HCEC 1CT (cell line): ENCODE measurements around the gene GARNL3.

Experiments used
- DNase-seq: peaks from one replicate; pipeline ENCODE4 v3.0.0-alpha.2; 2017

The GARNL3 gene

GRCh38 chr9:127241354-127241753, 23.2 kb upstream of the GARNL3 start:
- DNase-seq: no peak

- DNase-seq: peak; percentile 94
These were observed 19.7 kb upstream of the GARNL3 start for GRCh38 chr9:127244609-127245601.

GRCh38 chr9:127245637-127246164, 18.9 kb upstream of the GARNL3 start:
- no peak for DNase-seq

GRCh38 chr9:127248241-127248640, 16.3 kb upstream of the GARNL3 start:
- DNase-seq: no peak

- DNase-seq: no peak
These were observed 14.7 kb upstream of the GARNL3 start for GRCh38 chr9:127249877-127250276.

GRCh38 chr9:127250896-127251391, 13.6 kb upstream of the GARNL3 start:
- no peak for DNase-seq

- DNase-seq: peak; percentile 37
These were observed 11.9 kb upstream of the GARNL3 start for GRCh38 chr9:127252410-127253318.

GRCh38 chr9:127253446-127253845, 11.1 kb upstream of the GARNL3 start:
- DNase-seq: no peak

- no peak for DNase-seq
These were observed 8.9 kb upstream of the GARNL3 start for GRCh38 chr9:127255692-127256091.

GRCh38 chr9:127256324-127256723, 8.2 kb upstream of the GARNL3 start:
- no peak for DNase-seq

GRCh38 chr9:127258606-127259471, 5.7 kb upstream of the GARNL3 start:
- DNase-seq: no peak

GRCh38 chr9:127262602-127263001, 2.0 kb upstream of the GARNL3 start:
- DNase-seq: no peak

GRCh38 chr9:127263237-127263636, 1.3 kb upstream of the GARNL3 start:
- no peak for DNase-seq

- no peak for DNase-seq
These were observed 910 bp upstream of the GARNL3 start for GRCh38 chr9:127263664-127264063.

- no peak for DNase-seq
These were observed 3.4 kb downstream of the GARNL3 start for GRCh38 chr9:127267793-127268525.

GRCh38 chr9:127269449-127269848, 4.9 kb downstream of the GARNL3 start:
- DNase-seq: no peak

GRCh38 chr9:127273326-127273725, 8.8 kb downstream of the GARNL3 start:
- no peak for DNase-seq

- DNase-seq: no peak
These were observed 12.5 kb downstream of the GARNL3 start for GRCh38 chr9:127277099-127277498.

- no peak for DNase-seq
These were observed 13.2 kb downstream of the GARNL3 start for GRCh38 chr9:127277770-127278169.

- DNase-seq: no peak
These were observed 13.8 kb downstream of the GARNL3 start for GRCh38 chr9:127278372-127278771.

GRCh38 chr9:127279717-127280285, 15.2 kb downstream of the GARNL3 start:
- no peak for DNase-seq
